ENCODE measurements around the gene HNRNPA3. TPM values are rescaled to one million over a fixed set of nuclear protein-coding genes. Genes with fewer than 3 reads are reported as not detected.

HNRNPA3 gene
- polyA plus RNA-seq, 1 of the 3 experiments (the other 2 are of a cell fraction) = 102 TPM

- Histone ChIP-seq H3K27me3 (ENCODE audit: insufficient read depth) (no peaks in the 10 kb centered on the region), H3K4me1 (ENCODE audit: control insufficient read depth in 1 of 2, insufficient read depth in 2 of 2, low read depth in 1 of 2, low read length in 1 of 2) (no peaks in the 10 kb centered on the region; a peak in 2 of 4 replicates), H2AFZ (ENCODE audit: low read depth) (no peak overlapping the region), H4K20me1 (ENCODE audit: insufficient read depth) (no peaks in the 10 kb centered on the region), H3K36me3 (replicated peaks in 1 of 2; ENCODE audit: control insufficient read depth in 1 of 2, insufficient read depth in 2 of 2, low read length in 1 of 2) (no peaks in the 10 kb centered on the region), H3F3A (replicated peaks; ENCODE audit: insufficient read depth) (peaks cover 4% of the 10 kb centered on the region), H3K9ac (no peak overlapping the region), H3K27ac (ENCODE audit: low read depth in 2 of 2, low read length in 1 of 2) (no peak overlapping the region), H3K9me2 (no peaks in the 10 kb centered on the region), H3K9me3 (no peaks in the 10 kb centered on the region), H3K79me2 (ENCODE audit: insufficient read depth) (no peaks in the 10 kb centered on the region), H3K4me2 (no peak overlapping the region), H3K4me3 (ENCODE audit: low read depth in 2 of 2, low read length in 1 of 2) (no peak overlapping the region)
- no peak for DNase-seq
- CTCF ChIA-PET = interaction anchor here (1.3 to 12.3 kb wide), 5 partner anchors 9 to 109 kb away, joined by 3 to 121 read pairs (median 8); no protein-coding TSS in a partner anchor
- 77% methylated on average over 2 of the region's 2 CpGs for WGBS (ENCODE audit: low lambda C conversion rate)
- POLR2A ChIA-PET = interaction anchor here (1.0 kb wide), 1 partner anchor 8 kb away, joined by 3 read pairs; the partner anchor contains the start of gene NFE2L2
- TF ChIP-seq EZH2phosphoT487 (IDR thresholded peaks at IDR 0.05; ENCODE audit: borderline replicate concordance, low read depth) (no peak), FOSL2 (IDR thresholded peaks at IDR 0.05; ENCODE audit: borderline replicate concordance, low read depth) (no peak)
Measured at GRCh38 chr2:177272765-177273164, 60.2 kb downstream of the HNRNPA3 start.

- WGBS (ENCODE audit: low lambda C conversion rate) = 79% methylated on average over 3 of the region's 3 CpGs
- POLR2A ChIA-PET = interaction anchor here (1.0 kb wide), 1 partner anchor 9 kb away, joined by 3 read pairs; the partner anchor contains the start of gene NFE2L2
- H2AFZ ChIP-seq (ENCODE audit: low read depth) = no peak overlapping the region
- no peak overlapping the region for H3K9ac ChIP-seq
- no peak overlapping the region for H3K27ac ChIP-seq (ENCODE audit: low read depth in 2 of 2, low read length in 1 of 2)
- no peaks in the 10 kb centered on the region for H4K20me1 ChIP-seq (ENCODE audit: insufficient read depth)
- H3K27me3 ChIP-seq (ENCODE audit: insufficient read depth) = no peaks in the 10 kb centered on the region
- H3K79me2 ChIP-seq (ENCODE audit: insufficient read depth) = no peaks in the 10 kb centered on the region
- no peaks in the 10 kb centered on the region for H3K36me3 ChIP-seq (replicated peaks in 1 of 2; ENCODE audit: control insufficient read depth in 1 of 2, insufficient read depth in 2 of 2, low read length in 1 of 2)
- CTCF ChIA-PET = interaction anchor here (1.3 to 12.3 kb wide), 5 partner anchors 8 to 110 kb away, joined by 3 to 121 read pairs (median 8); no protein-coding TSS in a partner anchor
- no peak overlapping the region for H3K4me3 ChIP-seq (ENCODE audit: low read depth in 2 of 2, low read length in 1 of 2)
- no peaks in the 10 kb centered on the region for H3K9me3 ChIP-seq
- peaks cover 4% of the 10 kb centered on the region for H3F3A ChIP-seq (replicated peaks; ENCODE audit: insufficient read depth)
- no peak overlapping the region for H3K4me2 ChIP-seq
- H3K9me2 ChIP-seq = no peaks in the 10 kb centered on the region
- H3K4me1 ChIP-seq (ENCODE audit: control insufficient read depth in 1 of 2, insufficient read depth in 2 of 2, low read depth in 1 of 2, low read length in 1 of 2) = no peaks in the 10 kb centered on the region; a peak in 1 of 4 replicates
- DNase-seq = no peak
- TF ChIP-seq USF1 (IDR thresholded peaks at IDR 0.05; ENCODE audit: borderline replicate concordance, low read depth) (no peak), JUND (IDR thresholded peaks at IDR 0.05) (no peak), GABPA (IDR thresholded peaks at IDR 0.05; ENCODE audit: low read depth) (no peak), IRF3 (IDR thresholded peaks at IDR 0.05; ENCODE audit: low read depth, low read length) (no peak), RXRA (IDR thresholded peaks at IDR 0.05; ENCODE audit: borderline replicate concordance, low read depth) (no peak), USF2 (IDR thresholded peaks at IDR 0.05; ENCODE audit: borderline replicate concordance, low read depth, low read length) (no peak), MAX (IDR thresholded peaks at IDR 0.05; ENCODE audit: low read depth) (no peak), POLR2AphosphoS5 (IDR thresholded peaks at IDR 0.05; ENCODE audit: low read depth, low read length) (no peak), ZBTB33 (IDR thresholded peaks at IDR 0.05; ENCODE audit: borderline replicate concordance, low read depth) (no peak), MXI1 (IDR thresholded peaks at IDR 0.05; ENCODE audit: low read depth, low read length) (no peak), REST (IDR thresholded peaks at IDR 0.05; ENCODE audit: low read depth, low read length) (no peak), TEAD4 (IDR thresholded peaks at IDR 0.05; ENCODE audit: borderline replicate concordance, insufficient read depth) (no peak), TCF12 (IDR thresholded peaks at IDR 0.05) (no peak), PBX3 (IDR thresholded peaks at IDR 0.05) (no peak), RAD21 (IDR thresholded peaks at IDR 0.05; ENCODE audit: low read length) (no peak), NFIC (IDR thresholded peaks at IDR 0.05; ENCODE audit: borderline replicate concordance) (no peak)
Measured at GRCh38 chr2:177273408-177273807, 60.8 kb downstream of the HNRNPA3 start.
